ENCODE measurements around the gene COPB2. TPM values are rescaled to one million over a fixed set of nuclear protein-coding genes. Genes with fewer than 3 reads are reported as not detected.
A peak's percentile ranks its signal among the peaks of the same experiment; 100 is the strongest.
"Not testable (repeated sequence)": the region's sequence is repeated elsewhere in the genome, so short reads cannot be mapped to it uniquely, and the experiment has no call there.

Gene COPB2
- total and polyA plus RNA-seq, 8 donors, result 133 to 169 (median 157) TPM

DNA sequence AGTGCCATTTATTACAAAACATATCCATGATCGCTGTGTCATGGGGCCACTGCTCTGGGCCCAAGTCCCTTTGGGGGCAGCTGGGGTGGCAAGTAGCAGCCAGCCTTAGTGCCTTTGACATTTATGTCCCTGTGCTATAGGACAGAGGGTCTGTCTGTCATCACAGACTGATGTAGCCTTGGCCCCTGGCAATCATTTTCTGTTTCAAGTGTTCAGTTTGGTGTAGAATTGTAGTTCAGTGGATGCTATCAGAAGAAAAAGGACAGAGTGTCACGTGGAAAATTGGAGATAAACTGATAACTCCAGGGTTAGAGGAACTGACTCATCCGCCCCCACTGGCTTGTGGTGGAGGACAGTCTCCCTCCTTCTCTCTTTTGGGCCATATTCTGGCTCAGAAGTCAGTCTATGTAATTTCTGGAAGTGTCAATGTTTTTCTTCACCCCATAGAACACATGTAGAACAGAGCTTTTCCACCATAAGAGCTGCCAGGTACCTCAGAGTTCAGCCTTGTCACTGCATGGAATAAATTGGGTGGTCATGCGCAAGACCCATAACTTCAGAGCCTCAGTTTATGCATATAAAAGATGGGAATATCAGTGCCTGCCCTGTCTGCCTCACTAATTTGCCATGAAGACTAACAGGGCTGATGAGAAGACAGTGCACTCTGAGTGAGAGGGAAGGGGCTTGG lies 50.1 kb downstream of the COPB2 start:
- DNase-seq, result no peak
- no peak overlapping the region for H3K27ac ChIP-seq

DNA sequence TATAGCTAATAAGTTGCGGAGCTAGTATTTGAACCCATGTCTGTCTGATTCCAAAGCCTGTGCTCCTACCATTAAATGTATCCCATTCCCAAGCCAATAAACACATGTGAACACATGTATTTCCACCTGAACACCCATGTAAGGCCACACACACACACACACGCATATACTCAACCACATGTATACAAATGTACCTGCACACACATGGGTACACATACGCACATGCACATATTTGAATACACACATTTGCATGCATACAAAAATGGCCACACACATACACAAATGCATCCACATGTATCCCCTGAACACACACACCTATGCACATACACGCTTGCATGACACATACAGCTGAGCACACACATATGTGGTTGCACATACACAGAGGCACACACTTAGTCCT lies 51.0 kb downstream of the COPB2 start:
- DNase-seq (no peak), ATAC-seq (no peak)
- intact Hi-C loops (cut with DNase I), result no loop called here
- Histone ChIP-seq H3K27me3 (peaks cover 0 to 6% of the 10 kb centered on the region in 2 donors), H3K9me3 (no peaks in the 10 kb centered on the region), H3K27ac (no peak overlapping the region), H3K4me1 (peaks cover 0 to under 1% of the 10 kb centered on the region in 2 donors), H3K4me3 (no peak overlapping the region), H3K36me3 (no peaks in the 10 kb centered on the region)
- no peak for TF ChIP-seq CTCF (IDR thresholded peaks at IDR 0.05)

More for the DNA sequence above, 50.1 kb downstream of the COPB2 start:
- no peak overlapping the region for H3K4me3 ChIP-seq
- H3K4me1 ChIP-seq, result peaks cover 0 to 4% of the 10 kb centered on the region in 2 donors
- TF ChIP-seq CTCF (IDR thresholded peaks at IDR 0.05), result no peak
- ATAC-seq, result no peak
- H3K27me3 ChIP-seq, result peaks cover 0 to 6% of the 10 kb centered on the region in 2 donors
- intact Hi-C loops (cut with DNase I), result no loop called here
- no peaks in the 10 kb centered on the region for H3K36me3 ChIP-seq
- H3K9me3 ChIP-seq, result no peaks in the 10 kb centered on the region

DNA sequence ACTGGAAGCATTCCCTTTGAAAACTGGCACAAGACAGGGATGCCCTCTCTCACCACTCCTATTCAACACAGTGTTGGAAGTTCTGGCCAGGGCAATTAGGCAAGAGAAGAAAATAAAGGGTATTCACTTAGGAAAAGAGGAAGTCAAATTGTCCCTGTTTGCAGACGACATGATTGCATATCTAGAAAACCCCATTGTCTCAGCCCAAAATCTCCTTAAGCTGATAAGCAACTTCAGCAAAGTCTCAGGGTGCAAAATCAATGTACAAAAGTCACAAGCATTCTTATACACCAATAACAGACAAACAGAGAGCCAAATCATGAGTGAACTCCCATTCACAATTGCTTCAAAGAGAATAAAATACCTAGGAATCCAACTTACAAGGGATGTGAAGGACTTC lies 54.8 kb downstream of the COPB2 start:
- peaks cover 0 to 31% of the 10 kb centered on the region in 2 donors for H3K27me3 ChIP-seq
- H3K27ac ChIP-seq; H3K4me3 ChIP-seq; H3K36me3 ChIP-seq; H3K4me1 ChIP-seq; ATAC-seq; DNase-seq; intact Hi-C loops (cut with DNase I); H3K9me3 ChIP-seq: not testable (repeated sequence)

- no peak for DNase-seq
- intact Hi-C loops (cut with DNase I), result no loop called here
- H3K4me3 ChIP-seq, result no peak overlapping the region
- no peaks in the 10 kb centered on the region for H3K9me3 ChIP-seq
- H3K27ac ChIP-seq, result no peak overlapping the region
- ATAC-seq, result no peak
- H3K4me1 ChIP-seq, result peaks cover 0 to 10% of the 10 kb centered on the region in 2 donors
- H3K36me3 ChIP-seq, result no peaks in the 10 kb centered on the region
- TF ChIP-seq CTCF (IDR thresholded peaks at IDR 0.05), result no peak
- H3K27me3 ChIP-seq, result peaks cover 0 to 33% of the 10 kb centered on the region in 2 donors
Observed at GRCh38 chr3:139332092-139332491, 57.4 kb downstream of the COPB2 start.

- no peak overlapping the region for H3K4me3 ChIP-seq
- peak; percentile 100 for ATAC-seq
- no peak overlapping the region for H3K27ac ChIP-seq
- H3K36me3 ChIP-seq, result no peaks in the 10 kb centered on the region
- no peaks in the 10 kb centered on the region for H3K9me3 ChIP-seq
- TF ChIP-seq CTCF (IDR thresholded peaks at IDR 0.05), result peak; percentile 94 to 98
- H3K4me1 ChIP-seq, result peaks cover 0 to 10% of the 10 kb centered on the region in 2 donors
- intact Hi-C loops (cut with DNase I), result loop anchor here in 1 of 2 donors (5.0 kb wide), 1 partner anchor 217 kb away; no protein-coding TSS in a partner anchor
- H3K27me3 ChIP-seq, result peaks cover 0 to 33% of the 10 kb centered on the region in 2 donors
- peak; percentile 50 to 99 (median 82) for DNase-seq
Observed at GRCh38 chr3:139329364-139329850, 60.0 kb downstream of the COPB2 start.

Data from left lung (tissue), 10 donors.